Measurements from ENCODE around the gene TMEM91.

The TMEM91 gene

DNA sequence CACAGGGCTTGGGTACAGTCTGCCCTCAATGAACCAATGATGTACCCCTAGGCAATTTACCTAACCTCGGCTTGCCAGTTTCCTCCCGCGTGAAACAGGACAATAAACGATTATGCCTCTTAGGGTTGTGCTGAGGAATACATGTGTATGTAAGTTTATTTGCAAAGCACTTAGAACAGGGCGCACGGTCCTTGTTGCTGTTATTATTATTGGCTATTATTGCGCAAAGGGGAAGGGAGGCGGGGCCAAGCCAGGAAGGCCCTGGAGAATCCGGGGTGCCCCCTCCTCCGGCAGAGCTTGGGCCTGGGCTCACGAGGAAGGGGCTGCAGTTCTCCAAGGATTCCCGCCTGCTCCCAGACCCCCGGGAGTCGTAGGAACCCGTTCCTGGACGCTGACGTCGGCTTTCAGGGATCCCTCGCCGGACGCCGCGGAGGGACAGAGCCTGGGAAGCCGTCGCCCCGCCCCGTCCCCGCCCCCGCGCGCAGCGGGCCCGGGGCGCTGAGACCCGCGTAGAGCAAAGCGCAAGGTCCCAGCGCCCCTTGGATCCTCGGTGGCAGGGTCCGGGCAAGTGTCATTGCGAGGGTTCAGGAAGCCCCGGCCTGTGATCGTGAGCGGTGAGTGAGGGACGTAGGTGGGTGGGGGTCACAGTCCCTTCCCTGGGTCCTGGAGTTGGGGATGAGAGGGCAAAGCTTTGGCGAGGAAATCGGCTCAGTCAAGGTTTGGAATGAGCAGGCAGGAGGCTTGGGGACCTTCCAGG lies at the start of gene TMEM91:
TMEM91 (plus strand) TSS at position 293 of the 757 bp plus-strand sequence. CDS start 1,777 bp downstream, outside the sequence.
- no peaks in the 10 kb centered on the region for H3K36me3 ChIP-seq (ENCODE audit: insufficient read depth, low read length)
- H3K4me1 ChIP-seq (ENCODE audit: insufficient read depth, low read length) = no peaks in the 10 kb centered on the region
- peak within 1 kb of the TSS; percentile 76 for H3K9ac ChIP-seq (ENCODE audit: low read depth, low read length)
- H3K9me3 ChIP-seq (ENCODE audit: control insufficient read depth, insufficient read depth, low read length) = no peaks in the 10 kb centered on the region

DNA sequence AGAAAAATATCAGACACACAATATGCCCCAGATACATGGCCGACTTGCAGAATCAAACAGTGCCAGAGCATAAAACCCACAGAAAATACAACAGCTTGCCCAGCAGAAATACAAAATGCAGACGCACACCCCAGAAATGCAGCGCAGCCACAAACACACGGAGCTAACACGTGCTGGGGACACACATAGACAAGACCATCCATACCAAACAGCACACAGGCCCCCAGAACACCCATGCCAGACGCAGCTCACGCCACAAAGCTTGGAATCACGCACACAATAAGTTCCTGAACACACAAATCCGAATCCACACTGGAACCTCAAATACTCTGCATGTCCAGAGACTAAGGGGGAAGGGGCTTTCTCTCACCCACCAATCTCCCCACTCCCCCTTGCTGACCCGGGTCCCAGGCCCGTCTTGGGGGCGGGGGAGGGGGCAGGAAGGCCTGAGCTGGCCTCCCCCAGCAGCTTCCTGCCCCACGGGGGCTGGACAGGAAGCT lies 49.2 kb upstream of the TMEM91 start:
- Histone ChIP-seq H3K4me1 (ENCODE audit: insufficient read depth, low read length) (peaks cover 47% of the 10 kb centered on the region), H3K36me3 (ENCODE audit: insufficient read depth, low read length) (no peaks in the 10 kb centered on the region), H3K9me3 (ENCODE audit: control insufficient read depth, insufficient read depth, low read length) (no peaks in the 10 kb centered on the region), H3K9ac (ENCODE audit: low read depth, low read length) (peak overlapping the region; percentile 34)

DNA sequence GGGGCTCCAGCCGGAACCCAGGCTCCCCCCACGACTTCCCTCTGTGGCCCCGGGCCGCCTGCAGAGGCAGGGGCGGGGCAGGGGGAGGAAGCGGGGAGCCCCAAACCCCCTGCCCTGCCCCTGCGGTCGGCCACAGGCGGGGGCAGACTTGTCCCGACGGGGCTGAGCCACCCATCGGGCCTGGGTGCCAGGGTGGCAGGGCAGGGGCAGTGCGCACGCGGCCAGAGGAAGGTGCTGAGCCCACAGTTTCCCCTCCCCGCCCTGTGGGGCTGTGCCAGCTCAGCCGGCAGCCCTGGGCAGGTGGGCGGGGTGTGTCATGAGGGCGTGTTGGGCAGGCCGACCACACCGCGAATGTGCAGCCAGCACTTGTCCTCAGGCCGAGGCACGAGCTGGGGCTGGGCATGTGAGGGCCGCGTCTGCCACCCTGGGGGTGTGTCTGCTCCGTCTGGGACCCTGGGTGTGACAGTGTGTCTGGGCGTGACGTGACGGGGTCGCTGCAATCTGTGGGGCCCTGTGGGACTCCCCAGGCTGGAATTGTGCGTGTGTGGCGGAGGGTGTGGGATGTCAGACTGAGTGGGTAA lies 48.7 kb upstream of the TMEM91 start:
- H3K36me3 ChIP-seq (ENCODE audit: insufficient read depth, low read length) = no peaks in the 10 kb centered on the region
- peaks cover 42% of the 10 kb centered on the region for H3K4me1 ChIP-seq (ENCODE audit: insufficient read depth, low read length)
- peak overlapping the region; percentile 18; the same call in 1 of the 2 replicates for H3K9ac ChIP-seq (ENCODE audit: low read depth, low read length)
- no peaks in the 10 kb centered on the region for H3K9me3 ChIP-seq (ENCODE audit: control insufficient read depth, insufficient read depth, low read length)

DNA sequence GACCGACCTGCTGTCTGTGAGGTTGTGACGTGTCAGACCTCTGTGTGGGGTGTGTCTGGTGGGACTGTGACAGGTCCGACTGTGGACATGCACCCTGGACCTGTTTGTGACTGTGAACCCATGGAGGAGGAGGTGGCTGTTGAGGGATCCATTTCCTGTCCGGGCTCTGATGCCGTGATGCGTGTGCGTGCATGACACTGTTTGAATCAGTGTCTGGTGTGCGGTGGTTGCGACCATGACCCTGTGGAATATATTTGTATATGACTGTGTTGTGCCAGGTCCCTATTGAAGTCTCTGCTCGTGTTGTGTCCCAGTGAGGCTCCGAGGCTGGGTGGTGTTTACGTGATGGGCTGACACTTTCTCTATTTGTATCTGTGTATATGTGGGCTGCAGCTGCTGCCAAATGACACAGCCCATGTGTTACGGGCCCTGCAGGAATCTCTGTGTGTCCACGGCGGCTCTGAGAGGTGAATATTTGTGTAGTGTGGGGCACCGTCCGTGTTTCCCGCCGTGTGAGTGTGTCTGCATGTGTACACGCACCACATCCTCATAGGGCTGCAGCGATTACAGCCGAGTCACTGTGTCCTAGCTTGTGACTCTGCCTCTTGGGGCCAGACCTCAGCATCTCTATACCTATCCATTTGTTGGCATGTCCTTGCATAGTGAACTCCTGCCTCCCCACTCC lies 48.0 kb upstream of the TMEM91 start:
- H3K9me3 ChIP-seq (ENCODE audit: control insufficient read depth, insufficient read depth, low read length) = no peaks in the 10 kb centered on the region
- H3K4me1 ChIP-seq (ENCODE audit: insufficient read depth, low read length) = peaks cover 36% of the 10 kb centered on the region
- H3K36me3 ChIP-seq (ENCODE audit: insufficient read depth, low read length) = no peaks in the 10 kb centered on the region
- H3K9ac ChIP-seq (ENCODE audit: low read depth, low read length) = 0 out of 2 replicates have a peak overlapping the region, but pooled peaks have one; percentile 18

DNA sequence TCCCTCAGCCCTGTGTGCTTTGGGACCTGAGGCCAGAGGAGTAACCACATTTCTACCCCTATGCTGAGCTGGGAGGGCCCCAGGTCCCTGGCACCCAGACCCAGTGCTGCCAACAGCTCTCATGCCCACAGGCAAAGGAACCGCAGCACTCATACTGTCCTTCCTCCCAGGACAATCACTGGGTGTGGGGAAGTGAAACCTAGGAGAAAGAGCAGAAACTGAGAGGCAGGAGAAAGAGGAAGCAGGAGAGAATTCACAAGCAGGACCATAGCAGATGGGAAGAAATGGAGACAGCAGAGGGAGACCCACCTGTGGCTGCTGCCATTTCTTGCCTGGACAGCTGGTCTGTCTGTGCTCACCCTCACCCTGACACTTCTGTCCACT lies 47.5 kb upstream of the TMEM91 start:
- no peak overlapping the region for H3K9ac ChIP-seq (ENCODE audit: low read depth, low read length)
- no peaks in the 10 kb centered on the region for H3K36me3 ChIP-seq (ENCODE audit: insufficient read depth, low read length)
- H3K4me1 ChIP-seq (ENCODE audit: insufficient read depth, low read length) = peaks cover 33% of the 10 kb centered on the region
- no peaks in the 10 kb centered on the region for H3K9me3 ChIP-seq (ENCODE audit: control insufficient read depth, insufficient read depth, low read length)

DNA sequence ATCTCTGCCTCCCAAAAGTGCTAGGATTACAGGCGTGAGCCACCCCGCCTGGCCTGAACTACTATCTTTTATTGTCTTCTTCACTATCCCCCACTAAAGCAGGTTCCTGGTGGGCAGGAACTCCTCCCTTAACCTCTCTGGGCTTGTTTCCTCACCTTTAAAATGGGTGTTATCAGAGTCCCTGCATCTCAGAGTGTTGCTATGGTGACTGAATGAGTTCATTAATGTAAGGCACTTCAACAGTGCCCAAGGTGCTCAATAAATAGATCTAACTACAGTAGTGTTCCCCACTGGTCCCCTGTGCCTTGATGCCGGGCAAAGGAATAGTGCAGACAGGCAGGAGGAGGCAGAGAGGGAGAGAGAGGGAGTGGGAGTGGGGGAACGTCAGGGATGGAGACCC lies 45.9 kb upstream of the TMEM91 start:
- peaks cover 23% of the 10 kb centered on the region for H3K4me1 ChIP-seq (ENCODE audit: insufficient read depth, low read length)
- H3K9me3 ChIP-seq (ENCODE audit: control insufficient read depth, insufficient read depth, low read length) = no peaks in the 10 kb centered on the region
- no peaks in the 10 kb centered on the region for H3K36me3 ChIP-seq (ENCODE audit: insufficient read depth, low read length)
- H3K9ac ChIP-seq (ENCODE audit: low read depth, low read length) = no peak overlapping the region

DNA sequence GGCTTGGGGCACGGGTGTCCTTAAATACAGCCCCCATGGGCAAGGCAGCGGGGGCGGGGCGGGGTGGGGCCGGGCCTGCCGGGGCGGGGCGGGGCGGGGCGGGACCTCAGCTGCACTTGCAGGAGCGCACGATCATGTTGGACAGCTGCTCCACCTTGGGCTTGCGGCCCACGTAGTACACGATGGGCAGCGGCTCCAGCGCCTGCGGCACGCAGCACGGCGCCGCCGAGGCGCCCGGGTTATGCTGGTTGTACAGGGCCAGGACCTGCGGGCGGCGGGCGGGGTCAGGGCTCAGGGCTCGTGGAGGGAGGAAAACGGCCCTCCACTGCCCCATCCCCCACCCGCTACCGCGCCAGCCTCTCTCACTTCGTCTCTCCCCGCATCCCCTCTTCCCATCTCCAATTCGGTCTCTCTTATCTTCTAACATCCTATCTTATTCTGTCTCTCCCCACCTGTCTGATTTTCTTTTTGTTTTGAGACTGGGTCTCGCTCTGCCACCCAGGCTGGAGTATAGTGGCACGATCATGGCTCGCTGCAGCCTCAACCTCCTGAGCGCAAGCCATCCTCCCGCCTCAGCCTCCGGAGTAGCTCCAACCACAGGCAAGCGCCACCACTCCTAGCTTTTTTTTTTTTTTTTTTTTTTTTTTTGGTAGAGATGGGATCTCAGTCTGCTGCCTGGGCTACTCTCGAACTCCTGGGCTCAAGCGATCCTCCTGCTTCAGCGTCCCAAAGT lies 45.2 kb upstream of the TMEM91 start:
- no peaks in the 10 kb centered on the region for H3K9me3 ChIP-seq (ENCODE audit: control insufficient read depth, insufficient read depth, low read length)
- peaks cover 20% of the 10 kb centered on the region for H3K4me1 ChIP-seq (ENCODE audit: insufficient read depth, low read length)
- H3K36me3 ChIP-seq (ENCODE audit: insufficient read depth, low read length) = no peaks in the 10 kb centered on the region
- H3K9ac ChIP-seq (ENCODE audit: low read depth, low read length) = peak overlapping the region; percentile 23

DNA sequence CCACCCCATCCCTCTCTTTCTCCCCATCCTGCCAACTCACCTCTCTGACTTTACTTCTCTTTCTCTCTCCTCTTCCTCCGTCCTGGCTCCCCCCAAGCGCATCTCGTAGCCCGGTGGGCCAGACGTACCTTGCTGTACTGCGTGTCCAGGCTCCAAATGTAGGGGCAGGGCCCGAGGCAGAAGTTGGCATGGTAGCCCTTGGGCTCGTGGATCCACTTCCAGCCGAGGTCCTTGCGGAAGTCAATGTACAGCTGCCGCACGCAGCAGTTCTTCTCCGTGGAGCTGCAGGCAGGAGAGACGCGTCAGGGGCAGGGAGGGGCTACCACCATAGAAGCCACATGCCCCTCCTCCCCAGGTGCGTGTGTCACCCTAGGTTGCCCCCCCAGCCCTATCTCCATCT lies 44.3 kb upstream of the TMEM91 start:
- Histone ChIP-seq H3K36me3 (ENCODE audit: insufficient read depth, low read length) (no peaks in the 10 kb centered on the region), H3K9me3 (ENCODE audit: control insufficient read depth, insufficient read depth, low read length) (no peaks in the 10 kb centered on the region), H3K4me1 (ENCODE audit: insufficient read depth, low read length) (peaks cover 15% of the 10 kb centered on the region; the same call in 1 of the 2 replicates), H3K9ac (ENCODE audit: low read depth, low read length) (no peak overlapping the region)

DNA sequence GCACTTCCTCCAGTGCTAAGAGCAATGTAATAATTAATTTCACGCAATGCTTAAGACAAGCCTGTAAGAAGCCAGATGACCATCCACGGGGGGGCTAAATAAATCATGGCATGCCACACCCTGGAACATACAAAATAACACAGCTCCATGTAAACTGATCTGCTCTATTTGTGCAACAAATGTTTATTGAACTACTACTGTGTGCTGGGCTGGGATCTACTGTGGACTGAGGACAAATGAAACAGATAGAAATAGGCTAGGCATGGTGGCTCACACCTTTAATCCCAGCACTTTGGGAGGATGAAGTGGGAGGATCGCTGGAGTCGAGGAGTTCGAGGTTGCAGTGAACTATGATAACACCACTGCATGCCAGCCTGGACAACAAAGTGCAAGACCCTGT lies 43.9 kb upstream of the TMEM91 start:
- peaks cover 11% of the 10 kb centered on the region; the same call in 1 of the 2 replicates for H3K4me1 ChIP-seq (ENCODE audit: insufficient read depth, low read length)
- H3K9ac ChIP-seq (ENCODE audit: low read depth, low read length) = no peak overlapping the region
- no peaks in the 10 kb centered on the region for H3K9me3 ChIP-seq (ENCODE audit: control insufficient read depth, insufficient read depth, low read length)
- H3K36me3 ChIP-seq (ENCODE audit: insufficient read depth, low read length) = no peaks in the 10 kb centered on the region

DNA sequence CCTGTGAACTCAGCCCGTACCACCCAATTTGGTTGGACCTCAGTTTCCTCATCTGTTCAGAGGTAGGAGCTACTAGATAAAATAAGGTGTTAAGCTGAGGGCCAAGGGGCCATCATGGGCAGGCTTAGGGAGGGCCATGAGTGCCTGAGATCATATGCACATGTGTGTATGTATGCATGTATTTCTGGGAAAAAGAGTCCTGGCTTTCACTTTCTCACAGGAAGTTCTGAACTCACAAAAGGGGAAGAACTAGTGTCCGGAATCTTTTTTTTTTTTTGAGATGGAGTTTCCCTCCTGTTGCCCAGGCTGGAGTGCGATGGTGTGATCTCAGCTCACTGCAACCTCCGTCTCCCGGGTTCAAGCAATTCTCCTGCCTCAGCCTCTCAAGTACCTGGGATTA lies 41.5 kb upstream of the TMEM91 start:
- H3K9me3 ChIP-seq (ENCODE audit: control insufficient read depth, insufficient read depth, low read length) = no peaks in the 10 kb centered on the region
- H3K36me3 ChIP-seq (ENCODE audit: insufficient read depth, low read length) = no peaks in the 10 kb centered on the region; the same call in 1 of the 2 replicates
- no peak overlapping the region for H3K9ac ChIP-seq (ENCODE audit: low read depth, low read length)
- H3K4me1 ChIP-seq (ENCODE audit: insufficient read depth, low read length) = no peaks in the 10 kb centered on the region; the same call in 1 of the 2 replicates

DNA sequence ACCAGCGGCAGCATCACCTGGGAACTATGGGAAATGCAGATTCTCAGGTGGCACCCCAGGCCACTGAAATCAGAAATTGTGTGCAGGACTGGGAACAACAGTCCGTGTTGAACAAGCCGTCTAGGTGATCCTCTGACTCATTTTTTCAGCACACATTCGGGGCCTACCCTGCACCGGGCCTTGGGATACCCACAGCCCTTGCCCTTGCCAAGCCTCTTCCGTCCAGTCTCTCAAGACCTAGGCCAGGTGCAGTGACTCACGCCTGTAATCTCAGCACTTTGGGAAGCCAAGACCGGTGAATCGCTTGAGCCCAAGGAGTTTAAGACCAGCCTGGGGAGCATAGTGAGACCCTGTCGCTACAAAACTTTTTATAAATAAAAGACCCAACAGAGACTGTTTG lies 40.9 kb upstream of the TMEM91 start:
- Histone ChIP-seq H3K36me3 (ENCODE audit: insufficient read depth, low read length) (no peaks in the 10 kb centered on the region; the same call in 1 of the 2 replicates), H3K4me1 (ENCODE audit: insufficient read depth, low read length) (no peaks in the 10 kb centered on the region; the same call in 1 of the 2 replicates), H3K9me3 (ENCODE audit: control insufficient read depth, insufficient read depth, low read length) (no peaks in the 10 kb centered on the region), H3K9ac (ENCODE audit: low read depth, low read length) (no peak overlapping the region)

DNA sequence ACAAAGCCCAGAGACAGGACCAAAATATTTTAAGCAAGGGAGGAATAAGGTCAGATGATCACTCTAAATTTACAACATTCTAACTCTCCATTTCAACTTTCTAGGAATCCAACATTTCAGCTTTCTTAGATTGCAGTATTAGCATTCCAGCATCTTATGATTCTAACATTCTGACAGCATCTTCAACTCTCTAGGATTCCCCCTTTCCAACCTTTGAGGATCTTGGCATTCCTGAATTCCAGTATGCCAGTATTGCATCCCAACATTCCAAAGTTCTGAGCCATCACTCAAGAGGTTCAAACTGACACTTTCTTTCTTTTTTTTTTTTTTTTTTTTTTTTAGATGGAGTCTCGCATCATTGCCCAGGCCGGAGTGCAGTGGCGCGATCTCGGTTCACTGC lies 36.4 kb upstream of the TMEM91 start:
- Histone ChIP-seq H3K36me3 (ENCODE audit: insufficient read depth, low read length) (no peaks in the 10 kb centered on the region; the same call in 1 of the 2 replicates), H3K4me1 (ENCODE audit: insufficient read depth, low read length) (no peaks in the 10 kb centered on the region), H3K9ac (ENCODE audit: low read depth, low read length) (no peak overlapping the region), H3K9me3 (ENCODE audit: control insufficient read depth, insufficient read depth, low read length) (no peaks in the 10 kb centered on the region)

DNA sequence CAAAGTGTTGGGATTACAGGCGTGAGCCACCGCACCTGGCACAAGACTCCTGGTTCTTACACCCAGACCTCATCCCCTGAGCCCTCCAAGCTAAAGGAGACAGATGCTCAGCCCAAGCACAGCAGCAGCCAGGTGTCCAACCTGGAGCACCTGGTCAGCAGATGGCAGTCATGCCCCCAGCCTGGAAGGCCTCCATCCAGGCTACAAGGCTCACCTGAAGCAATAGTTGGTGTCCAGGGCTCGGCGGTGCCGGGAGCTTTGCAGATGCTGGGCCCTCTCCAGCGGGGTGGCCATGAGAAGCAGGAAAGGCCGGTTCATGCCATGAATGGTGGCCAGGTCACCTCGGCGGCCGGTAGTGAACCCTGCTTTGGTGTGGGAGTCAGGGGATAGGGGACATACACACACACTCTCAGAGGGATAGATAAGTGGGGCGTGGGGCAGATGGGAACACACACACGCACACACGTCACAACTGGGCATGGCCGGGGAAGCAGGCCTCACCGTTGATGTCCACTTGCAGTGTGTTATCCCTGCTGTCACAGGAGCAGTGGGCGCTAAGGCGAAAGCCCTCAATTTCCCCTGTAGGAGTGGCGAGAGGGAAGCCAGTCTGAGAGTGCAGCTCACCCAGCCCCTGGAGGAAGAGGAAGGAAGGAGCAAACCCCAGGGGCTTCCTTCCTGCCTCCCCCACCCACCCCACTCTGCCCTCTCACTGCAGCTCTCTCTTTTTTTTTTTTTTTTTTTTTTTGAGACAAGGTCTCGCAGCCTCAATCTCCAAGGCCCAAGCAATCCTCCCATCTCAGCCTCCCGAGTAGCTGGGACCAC lies 34.5 kb upstream of the TMEM91 start:
- no peaks in the 10 kb centered on the region for H3K4me1 ChIP-seq (ENCODE audit: insufficient read depth, low read length)
- H3K9me3 ChIP-seq (ENCODE audit: control insufficient read depth, insufficient read depth, low read length) = no peaks in the 10 kb centered on the region
- no peaks in the 10 kb centered on the region; the same call in none of the 2 replicates for H3K36me3 ChIP-seq (ENCODE audit: insufficient read depth, low read length)
- H3K9ac ChIP-seq (ENCODE audit: low read depth, low read length) = no peak overlapping the region
